GM23338 (cell line): ENCODE data around the gene TRIM56. TPM values are rescaled to one million over a fixed set of nuclear protein-coding genes. Genes with fewer than 3 reads are reported as not detected.
A peak's percentile ranks its signal among the peaks of the same experiment; 100 is the strongest.

Experiments used
- ATAC-seq: fragments of 200-7000 bp; cut with Tn5 transposase; 3 replicates; pipeline ENCODE4 v1.9.1; 2020
- DNase-seq: peaks from one replicate; pipeline ENCODE4 v3.0.0-alpha.2; 2015; ENCODE audit warnings: low spot score
- H2AFZ ChIP-seq: fragments of 200-600 bp; sonication (generic); 2 replicates; pipeline ENCODE4 v1.8.0; 2016; ENCODE audit warnings: antibody characterized with exemption, mild to moderate bottlenecking, moderate library complexity
- H3F3A ChIP-seq: fragments of 200-600 bp; sonication (generic); replicated peaks from 2 replicates; pipeline ENCODE4 v1.8.0; 2017; ENCODE audit warnings: antibody characterized with exemption, mixed run types, low read depth
- H3K27ac ChIP-seq: fragments of 200-600 bp; sonication (generic); 2 replicates; pipeline ENCODE4 v1.6.1; 2016; ENCODE audit warnings: low read depth
- H3K27me3 ChIP-seq: fragments of 200-600 bp; sonication (generic); 2 replicates; pipeline ENCODE4 v1.8.0; 2016; ENCODE audit warnings: mild to moderate bottlenecking, mixed run types, moderate library complexity; ENCODE audit not compliant: insufficient read depth
- H3K36me3 ChIP-seq: fragments of 200-600 bp; sonication (generic); 2 replicates; pipeline ENCODE4 v1.8.0; 2016; ENCODE audit warnings: mild to moderate bottlenecking; ENCODE audit not compliant: insufficient read depth
- H3K4me1 ChIP-seq: fragments of 200-600 bp; sonication (generic); 2 replicates; pipeline ENCODE4 v1.8.0; 2016; ENCODE audit warnings: mild to moderate bottlenecking, moderate library complexity; ENCODE audit not compliant: insufficient read depth
- H3K4me2 ChIP-seq: fragments of 200-600 bp; sonication (generic); 2 replicates; pipeline ENCODE4 v1.7.1; 2017; ENCODE audit warnings: mixed run types
- H3K4me3 ChIP-seq: fragments of 200-600 bp; sonication (generic); 2 replicates; pipeline ENCODE4 v1.6.1; 2016; ENCODE audit warnings: mixed run types
- H3K79me2 ChIP-seq: fragments of 200-600 bp; sonication (generic); replicated peaks from 2 replicates; pipeline ENCODE4 v1.8.0; 2017; ENCODE audit warnings: mild to moderate bottlenecking; ENCODE audit not compliant: insufficient read depth
- H3K9me2 ChIP-seq: fragments of 200-600 bp; sonication (generic); 2 replicates; pipeline ENCODE4 v1.8.0; 2017; ENCODE audit not compliant: insufficient read depth
- H4K20me1 ChIP-seq: fragments of 200-600 bp; sonication (generic); replicated peaks from 2 replicates; pipeline ENCODE4 v1.8.0; 2017; ENCODE audit warnings: mild to moderate bottlenecking; ENCODE audit not compliant: insufficient read depth
- H3K27ac Mint-ChIP-seq: 2 replicates; pipeline ENCODE4 v1.8.0; 2020; ENCODE audit warnings: inconsistent platforms, mild to moderate bottlenecking, moderate library complexity, mixed read lengths
- H3K27me3 Mint-ChIP-seq: 3 replicates; pipeline ENCODE4 v1.8.0; 2022; ENCODE audit warnings: low read depth, mild to moderate bottlenecking, moderate library complexity, mixed read lengths, inconsistent platforms; ENCODE audit not compliant: insufficient read depth, poor library complexity
- H3K36me3 Mint-ChIP-seq: 3 replicates; pipeline ENCODE4 v1.8.0; 2021; ENCODE audit warnings: low read depth, mild to moderate bottlenecking, inconsistent platforms, moderate library complexity, mixed read lengths
- H3K4me1 Mint-ChIP-seq: 3 replicates; pipeline ENCODE4 v1.8.0; 2020; ENCODE audit warnings: mild to moderate bottlenecking, inconsistent platforms, mixed read lengths
- H3K4me3 Mint-ChIP-seq: 3 replicates; pipeline ENCODE4 v1.8.0; 2021; ENCODE audit warnings: moderate library complexity, mild to moderate bottlenecking, inconsistent platforms, mixed read lengths
- H3K9me3 Mint-ChIP-seq: 3 replicates; pipeline ENCODE4 v1.8.0; 2020; ENCODE audit warnings: moderate library complexity, mild to moderate bottlenecking, inconsistent platforms, mixed read lengths
- CREB1 ChIP-seq: fragments of 250-450 bp; sonication (Bioruptor Pico); IDR thresholded peaks from 2 replicates; pipeline ENCODE4 v1.5.0; 2020; ENCODE audit warnings: low read depth, mild to moderate bottlenecking, moderate library complexity
- CTCF ChIP-seq, 2 experiments: fragments of 200-600 bp in 1 of 2; sonication (generic) in 1 of 2; conservative IDR thresholded peaks; 2 replicates each; pipeline versions ENCODE4 v1.5.1 to v1.6.1; 2016 to 2017; ENCODE audit warnings: antibody characterized with exemption in 2 of 2, low read depth in 2 of 2, mild to moderate bottlenecking in 2 of 2, moderate library complexity in 1 of 2
- EZH2 ChIP-seq: fragments of 200-600 bp; sonication (generic); IDR thresholded peaks from one replicate; pipeline ENCODE4 v1.8.0; 2017; ENCODE audit warnings: antibody characterized with exemption, mild to moderate bottlenecking, low read depth; ENCODE audit not compliant: unreplicated experiment
- JUNB ChIP-seq: IDR thresholded peaks from one replicate; pipeline ENCODE4 v1.6.1; 2016; ENCODE audit warnings: antibody characterized with exemption; ENCODE audit not compliant: unreplicated experiment
- POLR2AphosphoS5 ChIP-seq: IDR thresholded peaks from 2 replicates; pipeline ENCODE4 v1.6.1; 2016; ENCODE audit warnings: antibody characterized with exemption, low read depth
- REST ChIP-seq: IDR thresholded peaks from one replicate; pipeline ENCODE4 v1.6.1; 2018; ENCODE audit warnings: antibody characterized with exemption; ENCODE audit not compliant: unreplicated experiment
- ZNF331 ChIP-seq: fragments of 250-450 bp; sonication (Bioruptor Pico); IDR thresholded peaks from 2 replicates; pipeline ENCODE4 v1.5.0; 2020; ENCODE audit warnings: low read depth, mild to moderate bottlenecking, moderate library complexity
- polyA plus RNA-seq: library from polyadenylated mRNA; unstranded; fragments of >200 nt; fragmentation: Nextera tagmentation; extraction: Ambion mirVana; gene quantifications from 2 replicates; pipeline ENCODE4 v1.2.1, GENCODE V29; 2016
- total RNA-seq: library from RNA; depleted of rRNA; stranded (reverse); fragments of >200 nt; shearing (Covaris generic); gene quantifications from 2 replicates; pipeline ENCODE4 v1.2.3, GENCODE V29; 2014

TRIM56 gene
- total and polyA plus RNA-seq, 2 experiments from 2014 or later, result 10.0 to 15.7 TPM

GRCh38 chr7:101058355-101058754 is 26.9 kb upstream of the TRIM56 start:
- no peaks in the 10 kb centered on the region for H3K4me1 ChIP-seq
- no peak overlapping the region for H3K4me3 Mint-ChIP-seq
- H3K9me2 ChIP-seq, result no peaks in the 10 kb centered on the region
- H3K27ac Mint-ChIP-seq, result no peak overlapping the region
- H3K27ac ChIP-seq, result no peak overlapping the region
- peak; percentile 99 for TF ChIP-seq REST
- 0 out of 4 replicates have a peak, but pooled peaks of 1 of the 2 experiments have one; percentile 1 for TF ChIP-seq CTCF (conservative IDR thresholded peaks at IDR 0.05; ENCODE audit: low read depth in 2 of 2)
- no peak for TF ChIP-seq EZH2
- no peaks in the 10 kb centered on the region for H3K36me3 Mint-ChIP-seq
- peaks cover 4% of the 10 kb centered on the region for H3K27me3 Mint-ChIP-seq
- no peaks in the 10 kb centered on the region for H3K79me2 ChIP-seq
- no peaks in the 10 kb centered on the region for H3K9me3 Mint-ChIP-seq
- peak; percentile 78 for DNase-seq
- H3K36me3 ChIP-seq, result no peaks in the 10 kb centered on the region
- peak; percentile 89 for ATAC-seq
- no peaks in the 10 kb centered on the region for H3F3A ChIP-seq
- H3K4me1 Mint-ChIP-seq, result 0 out of 3 replicates have a peak, but pooled peaks cover 3% of the 10 kb centered on the region
- no peaks in the 10 kb centered on the region for H3K27me3 ChIP-seq
- H2AFZ ChIP-seq, result no peak overlapping the region
- H3K4me2 ChIP-seq, result no peak overlapping the region
- H4K20me1 ChIP-seq, result no peaks in the 10 kb centered on the region; the same call in 1 of the 2 replicates
- H3K4me3 ChIP-seq, result no peak overlapping the region

- no peak for DNase-seq
- Mint-ChIP-seq H3K36me3 (no peaks in the 10 kb centered on the region), H3K4me3 (no peak overlapping the region), H3K27ac (no peak overlapping the region), H3K4me1 (0 out of 3 replicates have a peak, but pooled peaks cover 3% of the 10 kb centered on the region), H3K27me3 (peaks cover 8% of the 10 kb centered on the region), H3K9me3 (no peaks in the 10 kb centered on the region)
- no peaks in the 10 kb centered on the region for H3K4me1 ChIP-seq
- no peak overlapping the region for H3K4me3 ChIP-seq
- no peak overlapping the region for H3K4me2 ChIP-seq
- H3K79me2 ChIP-seq, result no peaks in the 10 kb centered on the region
- H4K20me1 ChIP-seq, result no peaks in the 10 kb centered on the region; the same call in 1 of the 2 replicates
- H2AFZ ChIP-seq, result no peak overlapping the region
- no peak overlapping the region for H3K27ac ChIP-seq
- no peak for ATAC-seq
- H3K27me3 ChIP-seq, result no peaks in the 10 kb centered on the region
- H3K9me2 ChIP-seq, result no peaks in the 10 kb centered on the region
- no peaks in the 10 kb centered on the region for H3F3A ChIP-seq
- no peaks in the 10 kb centered on the region for H3K36me3 ChIP-seq
- TF ChIP-seq ZNF331 (CRISPR knock-in tag) (no peak), JUNB (no peak), REST (no peak), EZH2 (no peak), CREB1 (no peak), POLR2AphosphoS5 (no peak)
Measured at GRCh38 chr7:101059620-101059942, 25.7 kb upstream of the TRIM56 start.
